IMR-90 (cell line): ENCODE data around the gene FMO5.

Experiments used
- POLR2A ChIP-seq: IDR thresholded peaks from 2 replicates; pipeline ENCODE4 v1.6.1; 2012; ENCODE audit warnings: mild to moderate bottlenecking, low read depth, low read length
- SMC3 ChIP-seq: fragments of 150-350 bp; IDR thresholded peaks from 2 replicates; pipeline ENCODE4 v1.6.1; 2016; ENCODE audit warnings: low read depth, mild to moderate bottlenecking, antibody characterized with exemption, low read length, moderate library complexity
- TF ChIP-seq, protein P1 (sequence below): conservative IDR thresholded peaks from 2 replicates; pipeline ENCODE4 v1.5.1; 2012; ENCODE audit warnings: mild to moderate bottlenecking, low read depth, low read length, improper control_type of control experiment

DNA sequence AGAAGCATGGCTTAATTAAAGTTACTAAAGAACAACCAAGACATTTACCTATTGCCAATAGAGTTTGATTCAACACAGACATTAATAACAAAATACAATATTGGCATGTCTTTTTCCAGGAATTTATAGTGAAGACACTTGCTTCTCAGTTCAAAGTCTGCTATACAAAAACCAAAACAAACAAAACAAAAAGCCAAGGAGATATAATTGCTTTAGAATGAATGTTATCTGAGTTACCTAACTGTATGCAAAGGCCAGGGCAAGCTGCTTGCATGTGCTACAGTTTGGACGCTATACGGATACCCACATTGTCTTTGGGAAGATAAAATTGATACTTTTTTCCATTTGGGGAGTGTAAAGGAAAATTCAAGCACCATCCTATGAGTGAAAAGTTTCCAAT lies 13.6 kb downstream of the FMO5 start:
- TF ChIP-seq, protein P1, sequence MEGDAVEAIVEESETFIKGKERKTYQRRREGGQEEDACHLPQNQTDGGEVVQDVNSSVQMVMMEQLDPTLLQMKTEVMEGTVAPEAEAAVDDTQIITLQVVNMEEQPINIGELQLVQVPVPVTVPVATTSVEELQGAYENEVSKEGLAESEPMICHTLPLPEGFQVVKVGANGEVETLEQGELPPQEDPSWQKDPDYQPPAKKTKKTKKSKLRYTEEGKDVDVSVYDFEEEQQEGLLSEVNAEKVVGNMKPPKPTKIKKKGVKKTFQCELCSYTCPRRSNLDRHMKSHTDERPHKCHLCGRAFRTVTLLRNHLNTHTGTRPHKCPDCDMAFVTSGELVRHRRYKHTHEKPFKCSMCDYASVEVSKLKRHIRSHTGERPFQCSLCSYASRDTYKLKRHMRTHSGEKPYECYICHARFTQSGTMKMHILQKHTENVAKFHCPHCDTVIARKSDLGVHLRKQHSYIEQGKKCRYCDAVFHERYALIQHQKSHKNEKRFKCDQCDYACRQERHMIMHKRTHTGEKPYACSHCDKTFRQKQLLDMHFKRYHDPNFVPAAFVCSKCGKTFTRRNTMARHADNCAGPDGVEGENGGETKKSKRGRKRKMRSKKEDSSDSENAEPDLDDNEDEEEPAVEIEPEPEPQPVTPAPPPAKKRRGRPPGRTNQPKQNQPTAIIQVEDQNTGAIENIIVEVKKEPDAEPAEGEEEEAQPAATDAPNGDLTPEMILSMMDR, result no peak
- TF ChIP-seq POLR2A (no peak), SMC3 (no peak)
